ENCODE data around the gene SPOCK2.

Gene SPOCK2

GRCh38 chr10:72092171-72092924, 4.0 kb upstream of the SPOCK2 start:
- in situ Hi-C loops (cut with HindIII; ENCODE audit: low pct_unique_long_range_greater_than_20kb, low sequenced_read_pairs) = no loop called here
- DNase-seq (ENCODE audit: low read depth in 1 of 2, low spot score in 1 of 2) = no peak
- TF ChIP-seq JUND (IDR thresholded peaks at IDR 0.05; ENCODE audit: low read depth) = no peak

DNA sequence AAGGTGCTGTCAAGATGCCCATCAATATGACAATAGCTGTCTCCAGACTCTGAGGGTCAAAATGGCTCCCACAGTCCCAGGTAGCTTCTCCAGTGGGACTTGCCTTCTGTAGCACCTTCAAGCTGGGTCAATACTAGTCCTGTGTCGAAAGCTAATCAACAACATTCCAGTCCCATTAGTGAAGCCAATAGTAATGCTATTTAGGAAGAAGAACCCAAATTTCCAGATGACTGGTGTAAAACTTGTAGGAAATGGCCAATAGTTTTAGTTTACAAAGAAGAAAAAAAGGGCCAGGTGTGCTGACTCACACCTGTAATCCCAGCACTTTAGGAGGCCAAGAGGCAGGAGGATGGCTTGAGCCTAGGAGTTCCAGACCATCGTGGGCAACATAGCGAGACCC, 2.0 kb upstream of the SPOCK2 start:
- no peak for TF ChIP-seq JUND (IDR thresholded peaks at IDR 0.05; ENCODE audit: low read depth)
- no peak for DNase-seq (ENCODE audit: low read depth in 1 of 2, low spot score in 1 of 2)
- in situ Hi-C loops (cut with HindIII; ENCODE audit: low pct_unique_long_range_greater_than_20kb, low sequenced_read_pairs) = no loop called here

DNA sequence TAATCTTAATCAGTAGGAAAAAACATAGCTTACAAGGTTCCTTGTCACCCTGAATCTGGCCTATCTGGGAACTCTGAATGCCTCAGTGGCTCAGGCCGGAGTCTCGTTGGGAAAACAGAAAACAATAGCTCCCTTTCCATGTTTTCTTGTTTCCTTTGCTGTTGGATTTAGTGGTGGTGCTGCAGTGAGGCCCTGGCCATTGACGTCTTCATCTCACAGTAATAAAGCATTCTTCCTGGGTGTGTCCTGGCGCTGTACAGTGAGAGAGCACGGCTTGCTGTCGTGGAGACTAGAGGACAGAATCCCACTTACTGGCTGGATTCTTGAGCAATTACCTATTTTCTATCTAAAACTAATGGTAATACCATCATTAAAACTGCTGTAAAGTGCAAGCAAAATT, 1.3 kb upstream of the SPOCK2 start:
- in situ Hi-C loops (cut with HindIII; ENCODE audit: low pct_unique_long_range_greater_than_20kb, low sequenced_read_pairs) = no loop called here
- no peak for TF ChIP-seq JUND (IDR thresholded peaks at IDR 0.05; ENCODE audit: low read depth)
- DNase-seq (ENCODE audit: low read depth in 1 of 2, low spot score in 1 of 2) = no peak

- no peak for DNase-seq (ENCODE audit: low read depth in 1 of 2, low spot score in 1 of 2)
- no peak for TF ChIP-seq JUND (IDR thresholded peaks at IDR 0.05; ENCODE audit: low read depth)
- in situ Hi-C loops (cut with HindIII; ENCODE audit: low pct_unique_long_range_greater_than_20kb, low sequenced_read_pairs) = no loop called here
Observed at GRCh38 chr10:72088889-72089575, 681 bp upstream of the SPOCK2 start.

DNA sequence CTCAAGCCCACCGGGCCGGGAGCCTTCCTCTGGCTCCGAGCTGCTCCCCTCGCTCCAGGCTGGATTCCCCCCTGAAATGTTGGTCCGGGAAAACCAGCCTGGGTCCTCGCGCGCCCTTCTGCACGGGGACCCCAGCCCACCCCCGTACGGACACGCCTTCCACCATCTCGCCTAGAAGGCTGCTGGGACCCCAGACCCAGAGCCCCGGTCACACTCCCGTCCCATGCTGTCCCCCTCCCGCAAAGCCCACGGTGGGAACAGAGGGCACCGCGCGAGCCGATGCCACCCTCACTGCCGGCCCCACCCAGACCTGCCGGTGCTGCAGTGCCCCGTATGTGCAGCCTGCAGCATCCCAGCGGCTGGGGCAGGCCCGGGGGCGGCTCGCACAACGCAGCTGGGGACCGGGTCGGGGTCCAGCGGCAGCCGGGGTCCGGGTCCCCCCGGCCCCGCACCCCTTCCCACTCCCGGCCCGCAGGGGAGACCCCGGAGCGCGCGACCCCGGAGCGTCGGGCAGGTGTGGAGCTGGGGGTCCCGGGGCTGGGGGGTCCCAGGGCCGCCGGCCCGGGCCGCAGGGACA, 871 bp downstream of the SPOCK2 start:
- DNase-seq (ENCODE audit: low read depth in 1 of 2, low spot score in 1 of 2) = no peak
- in situ Hi-C loops (cut with HindIII; ENCODE audit: low pct_unique_long_range_greater_than_20kb, low sequenced_read_pairs) = no loop called here
- no peak for TF ChIP-seq JUND (IDR thresholded peaks at IDR 0.05; ENCODE audit: low read depth)

GRCh38 chr10:72086466-72087391, 1.6 kb downstream of the SPOCK2 start:
- no peak for DNase-seq (ENCODE audit: low read depth in 1 of 2, low spot score in 1 of 2)
- no peak for TF ChIP-seq JUND (IDR thresholded peaks at IDR 0.05; ENCODE audit: low read depth)
- in situ Hi-C loops (cut with HindIII; ENCODE audit: low pct_unique_long_range_greater_than_20kb, low sequenced_read_pairs) = no loop called here

DNA sequence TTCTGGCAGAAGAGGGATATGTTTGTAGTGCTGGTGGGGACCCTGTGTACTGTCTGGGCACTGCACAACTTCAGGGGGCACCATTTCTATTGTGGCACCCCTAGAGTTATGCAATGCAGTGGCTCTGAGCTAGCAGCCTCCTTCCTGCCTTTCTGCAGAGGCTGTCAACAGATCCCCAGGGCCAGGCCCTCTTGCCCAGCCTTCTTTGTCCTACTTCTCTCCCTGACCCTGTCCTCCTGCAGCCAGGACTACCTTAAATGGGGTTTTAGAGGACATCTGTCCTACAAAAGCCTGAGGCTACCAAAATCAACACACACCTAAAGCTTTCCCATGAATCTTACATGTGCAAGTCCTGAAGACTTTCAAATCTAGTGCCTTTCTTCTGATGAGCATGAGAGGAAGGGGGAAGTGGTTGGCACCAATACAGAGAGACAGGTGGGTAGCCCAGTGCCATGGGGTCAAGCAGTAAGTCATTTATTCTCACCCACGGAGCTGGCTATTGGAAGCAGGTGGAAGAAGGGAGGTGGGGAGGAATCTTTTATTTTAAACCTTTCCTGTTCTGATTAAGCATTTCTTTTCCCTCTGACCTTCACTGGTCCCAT, 2.4 kb downstream of the SPOCK2 start:
- no peak for TF ChIP-seq JUND (IDR thresholded peaks at IDR 0.05; ENCODE audit: low read depth)
- in situ Hi-C loops (cut with HindIII; ENCODE audit: low pct_unique_long_range_greater_than_20kb, low sequenced_read_pairs) = no loop called here
- no peak for DNase-seq (ENCODE audit: low read depth in 1 of 2, low spot score in 1 of 2)

DNA sequence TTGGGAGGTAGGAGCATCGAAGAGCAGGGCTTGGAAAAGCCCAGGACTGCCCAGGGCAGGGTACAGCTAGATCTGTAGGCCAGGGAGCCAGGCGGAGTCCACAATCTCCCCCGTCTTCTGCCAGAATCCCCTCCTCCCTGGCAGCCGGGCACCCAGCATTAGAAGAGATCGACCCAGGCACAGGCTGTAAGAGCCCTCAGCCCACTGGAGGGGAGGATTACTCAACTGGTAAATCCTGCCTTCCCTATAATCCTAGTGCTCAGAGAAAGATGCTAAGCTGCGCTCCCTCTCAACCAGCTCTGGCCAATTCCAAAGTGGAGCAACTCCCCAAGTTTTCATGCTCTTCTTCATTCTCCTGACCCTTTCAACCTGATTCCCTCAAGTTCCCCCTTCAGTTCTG, 3.2 kb downstream of the SPOCK2 start:
- in situ Hi-C loops (cut with HindIII; ENCODE audit: low pct_unique_long_range_greater_than_20kb, low sequenced_read_pairs) = no loop called here
- DNase-seq (ENCODE audit: low read depth in 1 of 2, low spot score in 1 of 2) = no peak
- TF ChIP-seq JUND (IDR thresholded peaks at IDR 0.05; ENCODE audit: low read depth) = no peak

DNA sequence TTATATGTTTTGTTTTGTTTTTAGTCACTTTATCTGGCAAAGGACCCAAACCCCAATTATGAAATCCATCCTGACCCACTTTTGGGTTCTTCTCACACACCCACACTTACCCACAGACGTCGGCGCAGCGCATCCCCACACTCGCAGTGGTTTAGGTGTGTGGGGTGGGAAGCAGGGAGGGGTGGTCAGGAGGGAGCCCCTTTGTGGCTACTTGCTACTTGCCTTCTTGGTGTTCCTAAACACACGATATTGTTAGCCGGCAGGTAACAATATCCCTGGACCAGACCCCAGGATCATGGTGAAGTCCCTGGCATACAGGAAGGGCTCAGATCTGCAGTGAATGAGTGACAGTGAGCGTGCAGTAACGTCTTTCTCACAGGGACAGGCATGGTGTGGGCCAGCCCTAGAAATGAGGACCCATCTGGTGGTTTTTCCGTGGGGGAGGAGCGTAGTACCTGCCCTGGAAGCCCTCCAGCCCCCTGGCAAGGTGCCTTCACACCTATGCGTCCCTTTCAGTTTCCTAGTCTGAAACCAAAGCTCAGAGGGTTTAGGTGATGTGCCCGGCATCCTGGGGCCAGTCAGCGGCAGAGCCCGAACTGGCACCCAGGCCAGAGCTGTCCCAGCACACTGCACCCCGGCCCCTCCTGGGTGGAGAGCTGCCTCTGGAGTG, 4.4 kb downstream of the SPOCK2 start:
- DNase-seq (ENCODE audit: low read depth in 1 of 2, low spot score in 1 of 2) = no peak
- in situ Hi-C loops (cut with HindIII; ENCODE audit: low pct_unique_long_range_greater_than_20kb, low sequenced_read_pairs) = no loop called here
- no peak for TF ChIP-seq JUND (IDR thresholded peaks at IDR 0.05; ENCODE audit: low read depth)

GRCh38 chr10:72082856-72083789, 5.2 kb downstream of the SPOCK2 start:
- DNase-seq (ENCODE audit: low read depth in 1 of 2, low spot score in 1 of 2) = no peak
- TF ChIP-seq JUND (IDR thresholded peaks at IDR 0.05; ENCODE audit: low read depth) = no peak
- in situ Hi-C loops (cut with HindIII; ENCODE audit: low pct_unique_long_range_greater_than_20kb, low sequenced_read_pairs) = no loop called here

All from T47D (cell line).